Loucy (cell line): ENCODE results near the gene PRR30.

Source experiments
- H2AFZ ChIP-seq: fragments of 200-600 bp; sonication (generic); 2 replicates; pipeline ENCODE4 v1.6.0; 2016; ENCODE audit warnings: antibody characterized with exemption, mild to moderate bottlenecking, low read length, moderate library complexity
- H3F3A ChIP-seq: fragments of 200-600 bp; 2 replicates; pipeline ENCODE4 v1.6.0; 2016; ENCODE audit warnings: antibody characterized with exemption, low read depth, mild to moderate bottlenecking
- H3K27me3 ChIP-seq: fragments of 200-600 bp; sonication (generic); 2 replicates; pipeline ENCODE4 v1.6.1; 2014; ENCODE audit warnings: low read length, mild to moderate bottlenecking; ENCODE audit not compliant: insufficient read depth, poor library complexity, severe bottlenecking
- H3K36me3 ChIP-seq: fragments of 200-600 bp; sonication (generic); 2 replicates; pipeline ENCODE4 v1.6.1; 2016; ENCODE audit warnings: low read length; ENCODE audit not compliant: insufficient read depth
- H3K4me1 ChIP-seq: fragments of 200-600 bp; sonication (generic); 2 replicates; pipeline ENCODE4 v1.5.1; 2014; ENCODE audit warnings: low read length, mild to moderate bottlenecking; ENCODE audit not compliant: insufficient read depth, poor library complexity, severe bottlenecking
- H3K4me2 ChIP-seq: fragments of 200-600 bp; sonication (generic); 2 replicates; pipeline ENCODE4 v1.6.0; 2014; ENCODE audit warnings: antibody characterized with exemption, low read length, low read depth, mild to moderate bottlenecking; ENCODE audit not compliant: poor library complexity, severe bottlenecking
- H3K4me3 ChIP-seq: fragments of 200-600 bp; sonication (generic); 2 replicates; pipeline ENCODE4 v1.5.1; 2014; ENCODE audit warnings: low read length, mild to moderate bottlenecking, mixed read lengths; ENCODE audit not compliant: poor library complexity, severe bottlenecking
- H3K79me2 ChIP-seq: fragments of 200-600 bp; sonication (generic); 2 replicates; pipeline ENCODE4 v1.6.1; 2014; ENCODE audit warnings: low read length; ENCODE audit not compliant: insufficient read depth
- H3K9ac ChIP-seq: fragments of 200-600 bp; sonication (generic); 2 replicates; pipeline ENCODE4 v1.6.0; 2014; ENCODE audit warnings: mild to moderate bottlenecking, low read depth, low read length, moderate library complexity; ENCODE audit not compliant: poor library complexity, severe bottlenecking
- H3K9me2 ChIP-seq: fragments of 200-600 bp; sonication (generic); replicated peaks from 2 replicates; pipeline ENCODE4 v1.6.1; 2016; ENCODE audit warnings: low read depth, low read length, mixed read lengths
- H3K9me3 ChIP-seq: fragments of 200-600 bp; sonication (generic); 2 replicates; pipeline ENCODE4 v1.6.1; 2014; ENCODE audit warnings: mild to moderate bottlenecking, antibody characterized with exemption, low read length, low read depth; ENCODE audit not compliant: insufficient read depth
- H4K20me1 ChIP-seq: fragments of 200-600 bp; sonication (generic); 2 replicates; pipeline ENCODE4 v1.6.0; 2014; ENCODE audit warnings: antibody characterized with exemption, low read length, mild to moderate bottlenecking; ENCODE audit not compliant: insufficient read depth, poor library complexity, severe bottlenecking
- CTCF ChIP-seq: fragments of 200-600 bp; sonication (generic); conservative IDR thresholded peaks from 2 replicates; pipeline ENCODE4 v1.5.1; 2014; ENCODE audit warnings: mild to moderate bottlenecking, antibody characterized with exemption, low read length
- EZH2phosphoT487 ChIP-seq: fragments of 200-600 bp; IDR thresholded peaks from 2 replicates; pipeline ENCODE4 v1.6.1; 2018; ENCODE audit warnings: antibody characterized with exemption, mild to moderate bottlenecking, moderate library complexity, borderline replicate concordance

Gene PRR30

GRCh38 chr2:27154488-27154887, 15.3 kb upstream of the PRR30 start:
- Histone ChIP-seq H3K4me3 (no peak overlapping the region), H3K27me3 (no peaks in the 10 kb centered on the region), H3F3A (no peaks in the 10 kb centered on the region), H3K4me2 (no peak overlapping the region), H3K9ac (no peak overlapping the region), H3K9me3 (no peaks in the 10 kb centered on the region), H2AFZ (no peak overlapping the region), H3K4me1 (no peaks in the 10 kb centered on the region), H4K20me1 (no peaks in the 10 kb centered on the region), H3K36me3 (no peaks in the 10 kb centered on the region), H3K79me2 (no peaks in the 10 kb centered on the region), H3K9me2 (no peaks in the 10 kb centered on the region)
- TF ChIP-seq CTCF (no peak), EZH2phosphoT487 (no peak)

GRCh38 chr2:27152796-27153464, 13.7 kb upstream of the PRR30 start:
- H3K9me3 ChIP-seq = no peaks in the 10 kb centered on the region
- H3K79me2 ChIP-seq = no peaks in the 10 kb centered on the region
- H3K36me3 ChIP-seq = no peaks in the 10 kb centered on the region
- TF ChIP-seq EZH2phosphoT487 (no peak), CTCF (no peak)
- H2AFZ ChIP-seq = no peak overlapping the region
- no peaks in the 10 kb centered on the region for H3K9me2 ChIP-seq
- no peaks in the 10 kb centered on the region for H3F3A ChIP-seq
- no peak overlapping the region for H3K9ac ChIP-seq
- no peaks in the 10 kb centered on the region for H3K4me1 ChIP-seq
- H3K4me2 ChIP-seq = no peak overlapping the region
- no peaks in the 10 kb centered on the region for H3K27me3 ChIP-seq
- no peaks in the 10 kb centered on the region for H4K20me1 ChIP-seq
- H3K4me3 ChIP-seq = no peak overlapping the region

- no peaks in the 10 kb centered on the region for H4K20me1 ChIP-seq
- no peaks in the 10 kb centered on the region for H3K79me2 ChIP-seq
- H3K4me1 ChIP-seq = no peaks in the 10 kb centered on the region
- H3K27me3 ChIP-seq = no peaks in the 10 kb centered on the region
- no peak for TF ChIP-seq CTCF
- TF ChIP-seq EZH2phosphoT487 = no peak
- H3K36me3 ChIP-seq = no peaks in the 10 kb centered on the region
- H3K9me2 ChIP-seq = no peaks in the 10 kb centered on the region
- H3F3A ChIP-seq = no peaks in the 10 kb centered on the region
- no peak overlapping the region for H3K9ac ChIP-seq
- no peaks in the 10 kb centered on the region for H3K9me3 ChIP-seq
- H2AFZ ChIP-seq = no peak overlapping the region
- H3K4me3 ChIP-seq = no peak overlapping the region
- H3K4me2 ChIP-seq = no peak overlapping the region
Measured at GRCh38 chr2:27152102-27152795, 13.0 kb upstream of the PRR30 start.
